ENCODE measurements around the gene LOXL3. TPM values are rescaled to one million over a fixed set of nuclear protein-coding genes. Genes with fewer than 3 reads are reported as not detected.

The LOXL3 gene
- total RNA-seq, 1 experiment from 2014 or later, result 29.0 TPM

- Mint-ChIP-seq H3K4me1 (peaks cover 2 to 3% of the 10 kb centered on the region in 2 experiments; a peak in 1 of 4 replicates), H3K27me3 (ENCODE audit: low read depth) (peaks cover 3% of the 10 kb centered on the region; the same call in 1 of the 2 replicates), H3K4me3 (no peak overlapping the region), H3K36me3 (ENCODE audit: insufficient read depth in 1 of 3, low read depth in 3 of 3) (no peaks in the 10 kb centered on the region), H3K9me3 (no peaks in the 10 kb centered on the region), H3K27ac (no peak overlapping the region; a peak in 1 of 7 replicates)
- Histone ChIP-seq H3K9ac (ENCODE audit: extremely low read depth, insufficient read length, low read length) (no peak overlapping the region), H3K27ac (ENCODE audit: insufficient read length, low read depth, low read length) (no peak overlapping the region), H3K56ac (ENCODE audit: insufficient read length, low read depth, low read length) (no peak overlapping the region), H3K18ac (ENCODE audit: insufficient read length, low read depth, low read length) (no peak overlapping the region), H2BK15ac (ENCODE audit: low read depth, low read length) (no peak overlapping the region), H3K79me1 (ENCODE audit: insufficient read depth, low read depth, low read length, poor library complexity, severe bottlenecking) (no peaks in the 10 kb centered on the region), H2BK12ac (ENCODE audit: insufficient read length, low read depth, low read length) (no peak overlapping the region), H3K23ac (ENCODE audit: insufficient read length, low read depth, low read length) (no peak overlapping the region), H4K20me1 (ENCODE audit: control insufficient read depth, insufficient read depth, insufficient read length) (no peaks in the 10 kb centered on the region), H3K27me3 (ENCODE audit: insufficient read depth, low read length) (no peaks in the 10 kb centered on the region), H3K4me1 (ENCODE audit: insufficient read depth, low read length) (no peaks in the 10 kb centered on the region), H2AFZ (ENCODE audit: low read length) (no peak overlapping the region), H4K91ac (ENCODE audit: insufficient read length, low read depth, low read length) (no peak overlapping the region), H4K8ac (replicated peaks; ENCODE audit: insufficient read length, low read depth, low read length) (no peak overlapping the region), H2AK5ac (ENCODE audit: insufficient read length, low read length) (no peak overlapping the region), H3K79me2 (ENCODE audit: insufficient read depth, low read length) (no peaks in the 10 kb centered on the region), H4K5ac (ENCODE audit: insufficient read length, low read depth, low read length) (no peak overlapping the region), H2BK5ac (ENCODE audit: insufficient read length, low read length) (no peak overlapping the region), H2BK120ac (ENCODE audit: low read depth, low read length, poor library complexity, severe bottlenecking) (no peak overlapping the region), H3K9me3 (ENCODE audit: control insufficient read depth, low read depth, low read length) (no peaks in the 10 kb centered on the region), H3K23me2 (ENCODE audit: insufficient read length, low read depth, low read length, poor library complexity, severe bottlenecking) (no peaks in the 10 kb centered on the region), H3K4me2 (ENCODE audit: insufficient read depth, insufficient read length, low read length) (no peak overlapping the region), H3K4ac (ENCODE audit: low read depth, low read length) (no peak overlapping the region), H3T11ph (ENCODE audit: low read length) (no peak overlapping the region), H2BK20ac (ENCODE audit: low read depth, low read length, poor library complexity, severe bottlenecking) (no peak overlapping the region), H3K14ac (ENCODE audit: insufficient read depth, low read length) (no peak overlapping the region)
- no CpG with 5 or more reads among the region's 7 CpGs for WGBS (ENCODE audit: extremely low coverage, insufficient read length, low lambda C conversion rate)
- no peak for TF ChIP-seq CTCF (conservative IDR thresholded peaks at IDR 0.05)
- no peak for DNase-seq
Measured at GRCh38 chr2:74576211-74576862, 22.6 kb upstream of the LOXL3 start.

All from H9 (cell line).